Renal cortical epithelial cell (primary cell): ENCODE results near the gene UGT1A4. TPM values are rescaled to one million over a fixed set of nuclear protein-coding genes. Genes with fewer than 3 reads are reported as not detected.
"Not testable (repeated sequence)": the region's sequence is repeated elsewhere in the genome, so short reads cannot be mapped to it uniquely, and the experiment has no call there.

Experiments
- DNase-seq: peaks from one replicate; pipeline ENCODE4 v3.0.0-alpha.2; 2011; ENCODE audit warnings: low read depth
- total RNA-seq: library from RNA; depleted of rRNA; stranded (reverse); fragments of >200 nt; gene quantifications from 2 replicates; pipeline ENCODE4 v1.2.3, GENCODE V29; 2014

The UGT1A4 gene
- total RNA-seq, 1 donor from 2014 or later = 3.8 TPM

DNA sequence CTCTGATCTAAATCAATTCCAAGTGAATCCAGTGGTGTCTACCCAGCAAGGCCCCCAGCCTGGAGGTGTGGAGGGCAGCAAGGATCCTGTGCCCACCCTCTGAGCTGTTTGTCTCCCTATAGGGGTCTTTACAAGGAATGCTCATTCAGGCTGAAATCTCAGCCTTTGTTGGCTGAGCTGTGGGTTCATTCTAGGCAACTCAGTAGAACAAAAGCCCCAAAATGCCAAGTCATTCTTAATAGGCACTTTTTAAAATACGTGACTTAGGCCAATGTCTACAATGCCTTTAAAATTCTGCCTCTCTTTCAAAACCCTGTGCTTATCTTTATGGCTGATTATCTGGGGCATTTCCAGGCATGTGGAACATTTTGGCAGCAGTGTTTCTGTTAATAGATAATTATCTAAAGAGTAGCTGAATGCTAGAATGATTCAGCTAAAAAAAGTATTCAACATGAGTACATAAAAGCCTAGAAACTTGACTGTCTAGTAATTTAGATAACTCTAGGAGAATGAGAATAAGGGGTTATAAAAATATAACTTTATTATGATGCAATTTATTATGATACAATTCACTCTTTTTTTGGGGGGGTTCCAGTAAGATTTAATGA lies 18.4 kb upstream of the UGT1A4 start:
- peak; percentile 97 for DNase-seq

DNA sequence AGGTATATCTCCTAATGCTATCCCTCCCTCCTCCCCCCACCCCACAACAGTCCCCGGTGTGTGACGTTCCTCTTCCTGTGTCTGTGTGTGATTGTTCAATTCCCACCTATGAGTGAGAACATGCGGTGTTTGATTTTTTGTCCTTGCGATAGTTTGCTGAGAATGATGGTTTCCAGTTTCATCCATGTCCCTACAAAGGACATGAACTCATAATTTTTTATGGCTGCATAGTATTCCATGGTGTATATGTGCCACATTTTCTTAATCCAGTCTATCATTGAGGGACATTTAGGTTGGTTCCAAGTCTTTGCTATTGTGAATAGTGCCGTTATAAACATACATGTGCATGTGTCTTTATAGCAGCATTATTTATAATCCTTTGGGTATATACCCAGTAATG lies 17.7 kb upstream of the UGT1A4 start:
- DNase-seq = not testable (repeated sequence)

DNA sequence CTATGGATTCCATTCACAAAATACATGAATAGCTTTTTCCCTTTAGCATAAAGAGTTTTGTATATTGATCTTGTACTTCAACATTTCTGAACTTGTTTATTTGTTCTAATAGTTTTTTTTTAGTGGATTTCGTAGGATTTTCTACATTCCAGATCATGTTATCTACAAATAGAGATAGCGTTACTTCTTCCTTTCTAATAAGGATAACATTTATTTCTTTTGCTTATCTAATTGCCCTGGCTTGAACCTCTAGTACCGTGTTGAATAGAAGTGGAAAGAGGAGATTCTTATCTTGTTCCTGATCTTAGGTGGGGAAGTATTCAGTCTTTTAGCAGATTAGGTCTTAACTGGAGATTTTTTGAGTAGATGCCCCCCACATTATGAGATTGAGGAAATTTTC lies 16.3 kb upstream of the UGT1A4 start:
- no peak for DNase-seq

DNA sequence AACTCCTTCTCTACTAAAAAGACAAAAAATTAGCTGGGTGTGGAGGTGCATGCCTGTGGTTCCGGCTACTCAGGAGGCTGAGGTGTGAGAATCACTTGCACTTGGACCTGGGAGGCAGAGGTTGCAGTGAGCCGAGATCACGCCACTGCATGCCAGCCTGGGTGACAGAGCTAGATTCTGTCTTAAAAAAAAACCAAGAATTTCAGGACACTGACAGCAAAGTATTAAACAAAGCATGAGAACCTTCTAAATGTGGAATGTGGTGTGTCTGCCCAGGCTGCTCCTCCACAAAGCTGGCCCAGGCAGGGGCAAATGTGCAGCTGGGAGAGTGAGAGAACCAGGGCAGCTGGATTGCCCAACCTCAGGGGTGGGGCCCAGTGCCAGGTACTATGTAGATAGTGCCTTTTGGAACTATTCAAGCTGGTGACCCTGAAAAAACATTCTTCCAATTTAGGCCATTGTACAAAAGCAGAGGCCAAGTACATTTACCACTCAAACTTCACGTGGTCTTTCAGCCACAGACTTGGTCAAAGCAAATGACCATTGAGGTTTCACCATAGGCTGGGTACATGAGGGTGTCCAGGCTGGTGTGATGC lies 12.5 kb upstream of the UGT1A4 start:
- DNase-seq = peak; percentile 87

DNA sequence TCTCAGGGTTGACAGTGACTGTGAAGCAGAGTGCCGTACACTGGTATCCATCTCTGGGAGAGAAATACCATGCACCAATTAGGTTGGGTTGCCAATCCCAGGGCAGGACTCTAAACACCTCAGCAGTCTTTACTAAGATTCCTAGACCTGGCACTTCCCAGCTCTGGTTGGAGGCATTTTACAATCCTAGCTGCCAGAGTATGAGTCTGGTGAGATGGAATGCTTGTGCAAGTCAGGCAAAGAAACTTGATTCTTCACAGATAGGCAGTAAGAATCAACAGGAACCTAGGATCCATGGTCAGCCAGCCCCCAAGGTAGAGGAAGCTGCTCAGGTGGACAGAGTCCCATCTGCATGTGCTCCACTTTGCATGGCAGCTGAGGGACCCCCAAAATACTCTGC lies 11.8 kb upstream of the UGT1A4 start:
- DNase-seq = peak; percentile 82

DNA sequence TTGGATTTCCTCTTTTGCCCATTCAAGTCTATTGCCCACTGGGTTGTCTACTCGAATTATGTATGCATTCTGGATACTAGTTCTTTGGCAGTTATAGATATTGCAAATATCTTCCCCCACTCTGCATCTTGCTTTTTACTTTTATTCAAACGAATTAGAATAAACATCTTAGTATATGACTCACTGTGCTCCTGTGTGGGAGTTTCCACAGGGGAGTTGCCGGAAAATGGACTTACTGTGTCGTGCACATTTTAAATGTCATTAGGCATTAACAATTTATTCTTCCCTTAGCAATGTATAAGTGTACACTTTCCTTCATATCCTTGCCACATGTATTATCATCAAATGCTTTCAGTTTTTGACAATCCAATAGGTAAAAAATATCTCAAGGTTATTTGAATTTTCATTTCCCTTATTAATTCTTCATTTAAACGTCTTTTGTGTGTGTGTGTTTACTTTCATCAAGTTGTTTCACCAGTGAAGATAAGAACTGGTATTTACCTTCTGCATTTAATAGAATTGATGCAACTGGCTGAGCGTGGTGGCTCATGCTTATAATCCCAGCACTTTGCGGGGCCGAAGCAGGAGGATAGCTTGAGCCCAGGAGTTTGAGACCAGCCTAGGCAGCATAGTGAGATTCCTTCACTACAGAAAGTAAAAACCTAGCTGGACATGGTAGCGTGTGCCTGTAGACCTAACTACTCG lies 10.4 kb upstream of the UGT1A4 start:
- peak; percentile 64 for DNase-seq

GRCh38 chr2:233708942-233709341 lies 9.6 kb upstream of the UGT1A4 start:
- no peak for DNase-seq

GRCh38 chr2:233711312-233712008 lies 7.1 kb upstream of the UGT1A4 start:
- peak; percentile 61 for DNase-seq

- DNase-seq = no peak
Observed at GRCh38 chr2:233712611-233713261, 5.8 kb upstream of the UGT1A4 start, which contains the start of gene UGT1A5. Gene UGT1A5, plus strand, starts transcription at chr2:233712907. Its CDS starts 85 bp downstream, at chr2:233712992.

GRCh38 chr2:233713262-233713615 lies 5.3 kb upstream of the UGT1A4 start:
- DNase-seq = no peak

DNA sequence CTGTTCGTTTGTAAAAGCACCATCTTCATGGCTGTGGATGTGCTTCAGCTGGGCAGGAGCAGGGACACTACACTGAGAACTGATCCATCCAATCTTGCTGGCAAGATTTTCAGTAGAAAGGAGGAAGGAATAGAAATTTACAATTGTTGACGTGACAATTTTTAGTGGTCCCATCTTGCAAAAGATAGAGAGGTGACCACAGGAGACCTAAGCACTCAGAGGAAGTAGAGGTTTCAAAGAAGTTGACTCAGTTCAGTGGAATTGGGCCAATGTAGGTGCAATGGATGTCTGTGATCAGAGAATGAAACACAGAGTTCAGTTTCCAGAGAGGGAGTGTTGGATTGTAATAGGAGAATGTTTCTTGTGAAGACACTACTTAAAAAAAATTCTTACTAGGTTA lies 4.4 kb upstream of the UGT1A4 start:
- DNase-seq = peak; percentile 41

DNA sequence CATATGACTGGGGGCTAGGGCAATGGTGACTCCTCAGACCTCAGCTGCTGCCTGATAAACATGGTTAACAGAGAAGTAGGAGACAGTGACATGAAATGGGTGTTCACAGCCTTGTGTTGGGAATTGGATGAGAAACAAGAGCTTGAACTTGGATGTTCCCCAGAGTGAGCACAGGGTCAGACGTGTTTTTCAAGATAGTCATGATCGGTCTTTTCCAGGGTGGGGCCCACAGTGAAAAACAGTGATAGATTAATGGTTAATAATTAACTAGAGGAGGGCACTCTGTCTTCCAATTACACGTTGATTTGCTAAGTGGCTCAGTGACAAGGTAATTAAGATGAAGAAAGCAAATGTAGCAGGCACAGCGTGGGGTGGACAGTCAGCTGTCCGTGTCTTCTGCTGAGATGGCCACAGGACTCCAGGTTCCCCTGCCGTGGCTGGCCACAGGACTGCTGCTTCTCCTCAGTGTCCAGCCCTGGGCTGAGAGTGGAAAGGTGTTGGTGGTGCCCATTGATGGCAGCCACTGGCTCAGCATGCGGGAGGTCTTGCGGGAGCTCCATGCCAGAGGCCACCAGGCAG lies 10.3 kb downstream of the UGT1A4 start, which contains the start of gene UGT1A3:
UGT1A3 (plus strand) TSS at position 320 of the 579 bp plus-strand sequence; CDS start at position 405, 85 bp downstream.
- DNase-seq = no peak

DNA sequence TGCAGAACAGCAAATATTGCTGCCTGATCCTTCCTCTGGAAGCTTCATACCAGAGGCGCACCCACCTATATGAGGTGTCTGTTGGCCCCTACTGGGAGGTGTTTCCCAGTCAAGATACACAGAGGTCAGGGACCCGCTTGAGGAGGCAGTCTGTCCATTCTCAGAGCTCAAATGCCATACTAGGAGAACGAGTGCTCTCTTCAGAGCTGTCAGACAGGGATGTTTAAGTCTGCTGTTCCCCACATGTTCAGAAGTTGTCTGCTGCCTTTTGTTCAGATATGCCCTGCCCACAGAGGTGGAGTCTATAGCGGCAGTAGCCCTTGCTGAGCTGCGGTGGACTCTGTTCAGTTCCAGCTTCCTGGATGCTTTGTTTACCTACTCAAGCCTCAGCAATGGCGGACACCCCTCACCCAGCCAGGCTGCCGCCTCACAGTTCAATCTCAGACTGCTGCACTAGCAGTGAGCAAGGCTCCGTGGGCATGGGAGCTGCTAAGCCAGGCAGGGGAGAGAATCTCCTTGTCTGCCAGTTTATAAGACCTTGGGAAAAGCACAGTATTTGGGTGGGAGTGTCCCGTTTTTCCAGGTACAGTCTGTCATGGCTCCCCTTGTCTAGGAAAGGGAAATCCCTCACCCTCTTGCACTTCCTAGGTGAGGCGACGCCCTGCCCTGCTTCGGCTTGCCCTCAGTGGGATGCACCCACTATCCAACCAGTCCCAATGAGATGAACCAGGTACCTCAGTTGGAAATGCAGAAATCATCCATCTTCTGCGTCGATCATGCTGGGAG lies 18.5 kb downstream of the UGT1A4 start:
- not testable (repeated sequence) for DNase-seq

- peak; percentile 65 for DNase-seq
Observed at GRCh38 chr2:233740870-233741269, 22.3 kb downstream of the UGT1A4 start.

DNA sequence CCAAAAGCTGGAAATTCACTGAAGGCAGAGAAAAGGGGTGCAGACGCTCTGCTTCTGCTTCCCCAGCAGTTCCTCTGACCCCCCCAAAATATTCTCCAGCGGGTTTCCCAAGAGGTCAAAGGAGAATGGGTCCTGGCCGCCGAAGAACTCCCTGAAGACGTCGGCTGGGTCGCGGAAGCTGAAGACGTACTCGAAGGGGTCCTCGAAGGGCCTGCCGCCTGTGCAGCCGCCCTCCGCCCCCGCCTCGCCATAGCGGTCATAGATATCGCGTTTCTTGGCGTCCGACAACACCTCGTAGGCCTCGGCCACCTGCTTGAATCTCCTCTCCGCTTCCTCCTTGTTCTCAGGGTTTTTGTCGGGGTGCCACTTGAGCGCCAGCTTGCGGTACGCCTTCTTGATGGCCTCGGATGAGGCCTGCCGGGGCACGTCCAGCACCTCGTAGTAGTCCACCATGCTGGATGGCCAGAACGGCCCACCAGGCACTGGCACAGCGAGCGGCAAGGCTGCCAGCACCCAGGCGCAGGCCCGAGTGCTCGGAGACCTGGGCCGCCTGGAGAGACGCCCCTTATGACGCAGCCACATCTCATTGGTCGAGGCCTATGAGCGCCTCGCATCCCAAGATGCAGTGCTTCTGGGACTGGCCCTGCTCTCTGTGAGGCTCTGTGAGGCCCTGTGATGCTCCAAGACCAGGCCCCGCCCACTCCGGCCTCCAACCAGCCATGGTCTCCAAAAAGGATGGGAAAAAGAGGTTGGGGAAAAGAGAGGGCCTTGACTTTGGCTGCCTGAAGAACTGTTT lies 25.1 kb downstream of the UGT1A4 start:
- DNase-seq = no peak

DNA sequence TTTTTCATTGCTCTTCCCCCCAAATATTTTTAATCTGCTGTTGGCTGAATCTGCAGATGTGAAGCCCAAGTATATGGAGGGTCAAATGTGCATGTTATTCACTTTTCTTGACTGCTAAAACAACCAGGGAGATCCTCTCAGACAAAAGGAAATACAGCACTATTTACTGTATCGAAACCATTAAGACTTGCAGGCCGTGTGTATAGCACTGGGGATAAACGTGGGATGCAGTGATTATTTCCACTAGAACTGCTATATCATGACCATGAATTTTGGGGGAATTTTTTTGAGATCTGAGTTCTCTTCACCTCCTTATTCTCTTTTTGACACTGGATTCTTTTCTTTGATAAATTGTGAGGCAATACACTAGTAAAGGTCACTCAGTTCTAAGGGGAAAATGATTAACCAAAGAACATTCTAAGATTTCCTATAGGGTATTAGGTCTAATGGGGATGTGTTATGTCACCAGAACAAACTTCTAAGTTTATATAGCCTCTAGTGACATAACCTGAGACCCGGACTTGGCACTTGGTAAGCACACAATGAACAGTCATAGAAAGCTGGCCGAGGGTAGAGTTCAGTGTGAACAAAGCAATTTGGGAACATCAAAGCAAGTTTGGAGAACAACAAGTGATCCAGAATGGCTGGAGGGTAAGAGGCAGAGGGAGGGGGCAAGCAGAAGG lies 26.7 kb downstream of the UGT1A4 start:
- DNase-seq = no peak

GRCh38 chr2:233745838-233746237 lies 27.3 kb downstream of the UGT1A4 start:
- DNase-seq = not testable (repeated sequence)

- DNase-seq = peak; percentile 18
Observed at GRCh38 chr2:233746475-233747282, 28.1 kb downstream of the UGT1A4 start.

DNA sequence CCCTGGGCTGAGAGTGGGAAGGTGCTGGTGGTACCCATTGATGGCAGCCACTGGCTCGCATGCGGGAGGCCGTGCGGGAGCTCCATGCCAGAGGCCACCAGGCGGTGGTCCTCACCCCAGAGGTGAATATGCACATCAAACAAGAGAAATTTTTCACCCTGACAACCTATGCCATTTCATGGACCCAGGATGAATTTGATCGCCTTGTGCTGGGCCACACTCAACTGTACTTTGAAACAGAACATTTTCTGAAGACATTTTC lies 28.7 kb downstream of the UGT1A4 start:
- no peak for DNase-seq
